Astrocyte (in vitro differentiated cells and primary cell): ENCODE measurements around the gene FRMD4A. TPM values are rescaled to one million over a fixed set of nuclear protein-coding genes. Genes with fewer than 3 reads are reported as not detected.
A peak's percentile ranks its signal among the peaks of the same experiment; 100 is the strongest.

ENCODE experiments used
- DNase-seq: peaks from one replicate; pipeline ENCODE4 v3.0.0-alpha.2; 2010; ENCODE audit warnings: low read depth
- FAIRE-seq: peaks from 2 replicates; lab custom pipeline; 2011; peaks lifted over from hg19 to GRCh38; lab: Jason Lieb, UNC
- H2AFZ ChIP-seq: 2 replicates; pipeline ENCODE4 v1.6.0; 2012; ENCODE audit warnings: low read depth, low read length, inconsistent platforms
- H3K27ac ChIP-seq: 2 replicates; pipeline ENCODE4 v1.5.1; 2011; ENCODE audit warnings: low read depth, low read length, inconsistent platforms
- H3K27me3 ChIP-seq: 2 replicates; pipeline ENCODE4 v1.6.0; 2011; ENCODE audit warnings: low read length, inconsistent platforms; ENCODE audit not compliant: insufficient read depth
- H3K36me3 ChIP-seq: 2 replicates; pipeline ENCODE4 v1.5.1; 2011; ENCODE audit warnings: low read length, inconsistent platforms; ENCODE audit not compliant: insufficient read depth
- H3K4me1 ChIP-seq: 2 replicates; pipeline ENCODE4 v1.5.1; 2011; ENCODE audit warnings: low read length, inconsistent platforms; ENCODE audit not compliant: insufficient read depth
- H3K4me2 ChIP-seq: 2 replicates; pipeline ENCODE4 v1.6.0; 2012; ENCODE audit warnings: low read length, inconsistent platforms
- H3K4me3 ChIP-seq: 2 replicates; pipeline ENCODE4 v1.5.1; 2011; ENCODE audit warnings: low read depth, mild to moderate bottlenecking, low read length, inconsistent platforms; ENCODE audit not compliant: insufficient read depth
- H3K79me2 ChIP-seq: 2 replicates; pipeline ENCODE4 v1.6.0; 2012; ENCODE audit warnings: mild to moderate bottlenecking, low read length, inconsistent platforms; ENCODE audit not compliant: insufficient read depth
- H3K9ac ChIP-seq: 2 replicates; pipeline ENCODE4 v1.6.0; 2012; ENCODE audit warnings: mild to moderate bottlenecking, low read length, inconsistent platforms
- H3K9me3 ChIP-seq: 2 replicates; pipeline ENCODE4 v1.5.1; 2012; ENCODE audit warnings: low read depth, mild to moderate bottlenecking, low read length, inconsistent platforms; ENCODE audit not compliant: insufficient read depth
- H4K20me1 ChIP-seq: 2 replicates; pipeline ENCODE4 v1.6.0; 2012; ENCODE audit warnings: low read length, inconsistent platforms; ENCODE audit not compliant: insufficient read depth
- H3K27ac Mint-ChIP-seq: one replicate; pipeline ENCODE4 v1.8.0; 2021; ENCODE audit warnings: mild to moderate bottlenecking, mixed read lengths; ENCODE audit not compliant: unreplicated experiment
- H3K27me3 Mint-ChIP-seq: one replicate; pipeline ENCODE4 v1.8.0; 2021; ENCODE audit warnings: low read depth, mixed read lengths; ENCODE audit not compliant: unreplicated experiment
- H3K36me3 Mint-ChIP-seq: one replicate; pipeline ENCODE4 v1.8.0; 2021; ENCODE audit warnings: low read depth, mixed read lengths; ENCODE audit not compliant: unreplicated experiment
- H3K4me1 Mint-ChIP-seq: one replicate; pipeline ENCODE4 v1.8.0; 2021; ENCODE audit warnings: low read depth, mixed read lengths; ENCODE audit not compliant: unreplicated experiment
- H3K4me3 Mint-ChIP-seq: one replicate; pipeline ENCODE4 v1.8.0; 2021; ENCODE audit warnings: mild to moderate bottlenecking, moderate library complexity, mixed read lengths; ENCODE audit not compliant: unreplicated experiment
- H3K9me3 Mint-ChIP-seq: one replicate; pipeline ENCODE4 v1.8.0; 2021; ENCODE audit warnings: mild to moderate bottlenecking, mixed read lengths; ENCODE audit not compliant: unreplicated experiment
- CTCF ChIP-seq: IDR thresholded peaks from 2 replicates; pipeline ENCODE4 v1.5.1; 2011; ENCODE audit warnings: low read depth, mild to moderate bottlenecking, inconsistent platforms, low read length, moderate library complexity; ENCODE audit not compliant: insufficient read depth
- EZH2 ChIP-seq: IDR thresholded peaks from 2 replicates; pipeline ENCODE4 v1.6.1; 2012; ENCODE audit warnings: mild to moderate bottlenecking, low read length, inconsistent platforms; ENCODE audit not compliant: insufficient read depth
- total RNA-seq: library from RNA; stranded (reverse); gene quantifications from 2 replicates; pipeline ENCODE4 v1.2.1, GENCODE V29; 2021

FRMD4A gene
- total RNA-seq, 1 donor from 2014 or later = 82.5 TPM

GRCh38 chr10:13834581-13835286 is 496.0 kb downstream of the FRMD4A start:
- H3K4me3 ChIP-seq = no peak overlapping the region

GRCh38 chr10:13831711-13832141 is 499.0 kb downstream of the FRMD4A start:
- Histone ChIP-seq H3K79me2 (peaks cover 80% of the 10 kb centered on the region), H3K27ac (peak overlapping the region; percentile 43), H2AFZ (no peak overlapping the region), H3K36me3 (no peaks in the 10 kb centered on the region), H4K20me1 (peaks cover 20% of the 10 kb centered on the region), H3K9me3 (no peaks in the 10 kb centered on the region), H3K4me1 (peaks cover 17% of the 10 kb centered on the region), H3K9ac (peak overlapping the region; percentile 26), H3K4me2 (peak overlapping the region; percentile 41), H3K27me3 (no peaks in the 10 kb centered on the region), H3K4me3 (no peak overlapping the region)
- TF ChIP-seq CTCF (no peak), EZH2 (no peak)
- Mint-ChIP-seq H3K27me3 (no peaks in the 10 kb centered on the region), H3K9me3 (peaks cover 3% of the 10 kb centered on the region), H3K27ac (no peak overlapping the region), H3K4me3 (no peak overlapping the region), H3K36me3 (peaks cover 9% of the 10 kb centered on the region), H3K4me1 (peaks cover 17% of the 10 kb centered on the region)
- FAIRE-seq = no peak
- DNase-seq = no peak

More at GRCh38 chr10:13834581-13835286, 496.0 kb downstream of the FRMD4A start:
- Histone ChIP-seq H3K4me2 (peak overlapping the region; percentile 73), H3K27me3 (no peaks in the 10 kb centered on the region), H3K27ac (peak overlapping the region; percentile 81), H3K36me3 (no peaks in the 10 kb centered on the region), H3K4me1 (peaks cover 22% of the 10 kb centered on the region), H3K9ac (peak overlapping the region; percentile 70), H3K9me3 (no peaks in the 10 kb centered on the region), H3K79me2 (peaks cover 87% of the 10 kb centered on the region), H4K20me1 (peaks cover 10% of the 10 kb centered on the region), H2AFZ (no peak overlapping the region)
- TF ChIP-seq CTCF (no peak), EZH2 (no peak)
- Mint-ChIP-seq H3K9me3 (no peaks in the 10 kb centered on the region), H3K27ac (peak overlapping the region; percentile 27), H3K4me3 (no peak overlapping the region), H3K4me1 (peaks cover 30% of the 10 kb centered on the region), H3K27me3 (no peaks in the 10 kb centered on the region), H3K36me3 (peaks cover 19% of the 10 kb centered on the region)
- FAIRE-seq (no peak), DNase-seq (peak; percentile 70)

GRCh38 chr10:13830385-13830784 is 500.3 kb downstream of the FRMD4A start:
- no peak overlapping the region for H3K4me3 ChIP-seq
- Mint-ChIP-seq H3K9me3 (peaks cover 3% of the 10 kb centered on the region), H3K27me3 (no peaks in the 10 kb centered on the region), H3K4me1 (peaks cover 16% of the 10 kb centered on the region), H3K36me3 (peaks cover 9% of the 10 kb centered on the region), H3K27ac (no peak overlapping the region), H3K4me3 (no peak overlapping the region)
- no peaks in the 10 kb centered on the region for H3K9me3 ChIP-seq
- FAIRE-seq (no peak), DNase-seq (no peak)
- H3K4me1 ChIP-seq = peaks cover 13% of the 10 kb centered on the region
- H3K79me2 ChIP-seq = peaks cover 83% of the 10 kb centered on the region
- H3K27me3 ChIP-seq = no peaks in the 10 kb centered on the region
- H2AFZ ChIP-seq = no peak overlapping the region
- no peak overlapping the region for H3K27ac ChIP-seq
- no peak for TF ChIP-seq CTCF
- no peak for TF ChIP-seq EZH2
- H4K20me1 ChIP-seq = peaks cover 33% of the 10 kb centered on the region
- H3K9ac ChIP-seq = no peak overlapping the region
- H3K4me2 ChIP-seq = no peak overlapping the region
- H3K36me3 ChIP-seq = no peaks in the 10 kb centered on the region
